ENCODE measurements around the gene TBC1D2B. TPM values are rescaled to one million over a fixed set of nuclear protein-coding genes. Genes with fewer than 3 reads are reported as not detected.
"Not testable (repeated sequence)": the region's sequence is repeated elsewhere in the genome, so short reads cannot be mapped to it uniquely, and the experiment has no call there.

Gene TBC1D2B
- total RNA-seq, 1 donor from 2014 or later = 11.9 TPM

DNA sequence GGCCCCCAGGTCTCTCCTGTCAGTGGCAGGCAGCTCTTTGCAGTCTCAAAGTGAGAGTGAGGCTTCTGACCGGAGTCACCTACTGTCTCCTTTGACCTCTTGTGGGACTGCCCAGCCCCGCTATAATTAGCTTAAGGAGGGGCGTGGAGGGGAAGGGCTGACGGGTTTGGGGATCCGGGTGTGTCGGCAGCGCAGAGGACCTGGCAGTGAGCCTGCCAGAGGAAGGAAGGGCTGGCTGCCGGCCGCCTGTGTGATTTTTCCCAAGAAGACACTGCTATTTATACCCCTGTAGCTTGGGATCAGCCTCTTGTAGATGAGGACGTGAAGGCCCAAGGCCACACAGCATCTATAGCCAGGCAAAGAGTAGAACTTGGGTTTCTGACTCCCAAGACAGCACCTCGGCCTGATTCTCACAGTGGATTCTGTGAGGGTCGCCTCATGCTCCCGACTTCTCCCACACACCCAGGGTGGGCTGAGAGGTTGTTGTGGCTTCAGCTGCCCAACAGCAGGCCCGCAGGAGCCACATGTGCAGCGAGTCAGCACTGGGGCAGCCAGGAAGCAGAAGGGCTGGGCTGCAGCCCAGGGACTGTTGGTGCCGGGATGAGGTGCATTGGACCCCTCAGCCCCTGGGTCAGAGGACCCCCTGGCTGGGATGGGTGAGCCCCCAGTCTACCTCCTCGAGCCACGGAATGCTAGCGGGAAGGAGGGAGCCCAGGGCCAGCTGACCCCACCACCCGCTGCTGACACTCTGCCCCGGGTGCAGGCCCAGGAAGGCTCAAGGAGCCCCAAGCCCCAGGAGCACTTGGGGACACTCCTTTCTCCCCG lies 104.0 kb downstream of the TBC1D2B start:
- peak; percentile 73 for ATAC-seq
- intact Hi-C loops (cut with micrococcal nuclease); DNase-seq: not testable (repeated sequence)

DNA sequence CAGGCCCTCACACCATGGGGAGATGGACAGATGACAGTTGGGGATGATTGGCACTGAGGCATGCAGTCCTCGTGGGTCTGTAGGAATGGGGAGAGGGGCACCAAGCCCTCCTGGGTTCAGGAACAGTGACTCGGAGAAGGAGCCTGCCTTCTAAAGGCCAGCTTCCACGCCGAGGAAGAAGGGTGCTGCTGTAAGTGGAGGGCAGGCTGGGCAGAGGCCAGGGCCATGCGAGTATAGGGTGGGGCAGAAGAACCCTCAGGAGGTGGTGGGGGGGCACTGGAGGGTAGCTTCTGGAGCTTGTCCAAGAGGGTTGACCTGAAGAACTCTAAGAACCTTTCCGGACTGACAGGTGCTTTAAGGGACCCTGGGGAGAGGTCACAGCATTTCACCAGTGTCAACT lies 104.8 kb downstream of the TBC1D2B start:
- intact Hi-C loops (cut with micrococcal nuclease); DNase-seq; ATAC-seq: not testable (repeated sequence)

DNA sequence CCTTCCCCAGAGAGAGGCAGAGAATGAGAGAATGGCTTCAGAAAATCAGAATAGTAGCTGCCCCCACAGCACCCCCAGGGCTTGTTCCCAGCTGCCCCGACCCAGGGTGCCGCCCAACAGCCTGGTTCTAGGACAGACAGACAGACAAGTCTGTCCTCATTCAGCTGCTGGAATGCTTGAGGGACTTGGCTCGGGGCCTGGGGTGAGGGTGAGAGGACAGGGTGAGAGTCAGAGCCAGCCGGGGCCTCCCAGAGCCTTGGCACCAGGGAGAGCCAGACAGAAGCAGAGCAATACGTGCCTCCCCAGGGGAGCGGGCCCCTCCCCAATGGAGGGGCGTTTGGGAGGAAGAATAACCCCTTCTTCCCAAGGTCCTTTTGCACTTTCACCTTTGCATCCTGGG lies 105.6 kb downstream of the TBC1D2B start:
- intact Hi-C loops (cut with micrococcal nuclease) = not testable (repeated sequence)
- peak; percentile 20 for ATAC-seq

DNA sequence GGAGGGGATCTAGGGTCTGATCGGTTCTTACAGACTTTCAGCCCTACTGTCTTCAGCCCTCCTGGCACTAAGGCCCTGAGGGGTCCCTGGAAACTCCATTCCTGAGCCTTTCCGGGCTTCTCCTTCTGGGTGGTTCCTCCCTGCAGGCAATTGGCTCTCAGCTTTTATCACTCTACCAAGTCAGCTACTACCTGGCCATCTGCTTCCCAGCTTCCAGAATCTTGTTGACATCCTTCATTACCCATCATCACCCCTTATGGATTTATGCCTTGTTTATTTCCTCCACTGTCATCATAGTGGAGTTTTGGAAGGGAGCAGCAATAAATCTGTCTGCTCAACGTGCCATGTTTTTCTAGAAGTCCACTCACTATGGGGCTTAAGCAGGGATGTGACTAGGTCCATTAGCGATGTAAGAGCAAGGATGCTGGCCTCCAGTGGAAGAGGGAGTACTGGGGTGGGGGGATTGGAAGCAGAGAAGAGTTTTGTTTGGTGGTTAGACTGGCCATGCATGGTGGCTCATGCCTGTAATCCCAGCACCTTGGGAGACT lies 106.6 kb downstream of the TBC1D2B start:
- DNase-seq; ATAC-seq; intact Hi-C loops (cut with micrococcal nuclease): not testable (repeated sequence)

More for the DNA sequence above, 105.6 kb downstream of the TBC1D2B start:
- not testable (repeated sequence) for DNase-seq

DNA sequence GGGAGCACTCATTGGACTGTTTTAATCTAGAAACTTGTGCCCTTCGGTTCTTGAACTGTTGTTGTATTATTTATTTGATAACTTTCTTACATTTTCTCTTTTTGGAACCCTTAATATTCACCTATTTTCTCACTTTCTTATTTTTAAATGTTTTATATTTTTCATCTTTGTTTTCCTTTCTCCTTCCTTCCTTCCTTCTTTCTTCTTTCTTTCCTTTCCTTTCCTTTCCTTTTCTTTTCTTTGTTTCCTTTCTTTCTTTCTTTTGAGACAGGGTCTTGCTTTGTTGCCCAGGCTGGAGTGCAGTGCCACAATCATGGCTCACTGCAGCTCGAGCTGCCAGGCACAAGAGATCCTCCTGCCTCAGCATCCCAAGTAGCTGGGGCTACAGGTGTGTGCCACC lies 108.5 kb downstream of the TBC1D2B start:
- DNase-seq = no peak
- intact Hi-C loops (cut with micrococcal nuclease) = loop anchor here (5.0 kb wide), 1 partner anchor 138 kb away; no protein-coding TSS in a partner anchor
- no peak for ATAC-seq

DNA sequence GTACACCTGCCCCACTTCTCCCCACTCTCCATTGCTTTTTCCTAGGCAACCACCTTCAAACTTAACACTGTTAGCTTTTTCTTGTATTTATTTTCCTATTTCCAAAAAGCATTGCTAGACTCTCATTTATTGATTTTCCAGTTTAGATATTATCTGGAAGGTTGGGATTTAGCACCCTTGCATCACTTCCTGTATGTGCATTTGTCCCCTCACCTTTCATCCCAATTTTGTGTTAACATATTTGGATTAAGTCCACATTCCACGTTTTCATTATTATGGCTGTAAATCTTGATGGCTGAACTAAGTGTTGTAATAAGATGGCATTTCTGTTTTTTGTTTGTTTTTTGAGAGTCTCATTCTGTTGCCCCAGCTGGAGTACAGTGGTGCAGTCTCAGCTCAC lies 109.7 kb downstream of the TBC1D2B start:
- DNase-seq (no peak), ATAC-seq (no peak)
- intact Hi-C loops (cut with micrococcal nuclease) = loop anchor here (5.0 kb wide), 1 partner anchor 140 kb away; no protein-coding TSS in a partner anchor

DNA sequence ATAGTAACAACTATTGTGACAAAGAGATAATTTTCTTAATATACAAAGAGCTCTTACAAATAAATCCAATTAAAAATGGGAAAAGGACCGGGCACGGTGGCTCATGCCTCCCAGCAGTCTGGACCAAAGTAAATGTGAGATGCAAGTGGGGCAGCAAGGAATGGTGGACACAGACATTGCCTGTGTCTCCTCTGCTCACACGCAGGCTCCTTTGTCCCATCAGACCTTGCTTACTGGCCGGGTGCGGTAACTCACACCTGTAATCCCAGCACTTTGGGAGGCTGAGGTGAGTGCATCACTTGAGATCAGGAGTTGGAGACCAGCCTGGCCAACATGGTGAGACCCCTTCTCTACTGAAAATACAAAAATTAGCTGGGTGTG lies 110.3 kb downstream of the TBC1D2B start:
- not testable (repeated sequence) for DNase-seq, ATAC-seq
- intact Hi-C loops (cut with micrococcal nuclease) = loop anchor here (5.0 kb wide), 1 partner anchor 140 kb away; no protein-coding TSS in a partner anchor

DNA sequence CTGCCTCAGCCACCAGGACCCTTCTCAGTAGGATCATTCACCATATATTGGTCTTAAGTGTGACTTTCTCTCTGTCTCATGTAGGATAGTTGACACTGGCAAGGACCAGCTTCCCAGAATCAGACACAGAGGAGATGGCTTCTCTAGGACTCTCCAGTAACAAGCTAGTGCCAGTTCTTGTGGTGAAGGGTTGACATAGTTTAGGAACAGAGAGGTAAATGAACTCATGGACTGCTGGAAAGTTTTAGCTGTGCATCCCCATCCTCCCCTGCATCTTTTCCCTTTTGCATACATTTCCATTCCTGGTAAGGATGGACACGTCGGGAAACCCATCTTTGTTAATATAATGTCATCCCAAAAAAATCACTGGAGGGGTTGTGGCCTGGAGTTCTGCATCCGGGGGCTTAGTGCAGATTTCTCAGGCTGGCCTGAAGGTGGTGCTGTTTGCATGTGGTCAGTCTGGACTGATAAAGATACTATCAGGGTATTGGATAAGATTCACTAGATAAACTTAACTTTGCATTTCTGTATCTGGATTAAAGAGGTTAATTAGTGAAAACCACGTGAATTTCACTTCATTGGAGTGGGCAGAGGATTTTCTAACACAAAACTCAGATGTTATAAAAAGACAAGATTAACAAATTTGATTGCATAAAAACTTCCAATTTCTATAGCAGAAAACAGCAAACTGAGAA lies 110.8 kb downstream of the TBC1D2B start:
- no peak for DNase-seq
- intact Hi-C loops (cut with micrococcal nuclease) = loop anchor here (5.0 kb wide), 1 partner anchor 141 kb away; no protein-coding TSS in a partner anchor
- ATAC-seq = peak; percentile 82

DNA sequence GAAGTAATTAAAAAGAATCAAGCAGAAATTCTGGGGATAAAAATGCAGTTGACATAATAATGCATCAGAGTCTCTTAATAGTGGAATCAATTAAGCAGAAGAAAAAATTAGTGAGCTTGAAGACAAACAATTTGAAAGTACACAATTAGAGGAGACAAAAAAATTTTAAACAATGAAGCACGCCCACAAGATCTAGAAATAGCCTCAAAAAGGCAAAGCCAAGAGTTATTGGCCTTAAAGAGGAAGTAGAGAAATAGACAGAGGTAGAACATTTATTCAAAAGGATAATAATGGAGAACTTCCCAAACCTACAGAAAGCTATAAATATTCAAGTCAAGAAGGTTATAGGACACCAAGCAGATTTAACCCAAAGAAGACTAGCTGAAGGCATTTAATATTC lies 113.3 kb downstream of the TBC1D2B start:
- no peak for ATAC-seq

DNA sequence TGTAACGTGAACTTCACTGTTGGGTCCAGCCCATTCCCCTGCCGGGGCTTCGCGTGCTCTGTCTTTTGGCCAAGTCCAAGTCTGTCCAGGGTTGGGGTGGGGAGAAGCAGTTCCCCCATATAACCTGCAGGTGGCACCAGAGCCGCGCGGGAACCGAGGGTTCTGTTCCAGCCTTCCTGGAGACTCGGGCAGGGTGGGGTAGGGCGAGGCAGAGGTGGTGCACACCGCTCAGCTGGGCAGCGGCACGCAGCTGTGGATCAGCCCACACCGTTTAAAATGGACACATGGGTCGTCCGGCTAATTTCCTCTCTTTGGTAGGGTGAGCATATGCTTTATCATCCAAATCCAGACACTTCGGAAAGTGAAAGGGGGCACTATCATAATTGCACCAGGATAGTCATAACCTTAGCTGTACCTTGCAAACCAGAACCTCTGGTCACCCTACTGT lies 118.1 kb downstream of the TBC1D2B start:
- peak; percentile 85 for DNase-seq
- intact Hi-C loops (cut with micrococcal nuclease) = no loop called here

More for the DNA sequence above, 113.3 kb downstream of the TBC1D2B start:
- DNase-seq = no peak
- intact Hi-C loops (cut with micrococcal nuclease) = no loop called here

DNA sequence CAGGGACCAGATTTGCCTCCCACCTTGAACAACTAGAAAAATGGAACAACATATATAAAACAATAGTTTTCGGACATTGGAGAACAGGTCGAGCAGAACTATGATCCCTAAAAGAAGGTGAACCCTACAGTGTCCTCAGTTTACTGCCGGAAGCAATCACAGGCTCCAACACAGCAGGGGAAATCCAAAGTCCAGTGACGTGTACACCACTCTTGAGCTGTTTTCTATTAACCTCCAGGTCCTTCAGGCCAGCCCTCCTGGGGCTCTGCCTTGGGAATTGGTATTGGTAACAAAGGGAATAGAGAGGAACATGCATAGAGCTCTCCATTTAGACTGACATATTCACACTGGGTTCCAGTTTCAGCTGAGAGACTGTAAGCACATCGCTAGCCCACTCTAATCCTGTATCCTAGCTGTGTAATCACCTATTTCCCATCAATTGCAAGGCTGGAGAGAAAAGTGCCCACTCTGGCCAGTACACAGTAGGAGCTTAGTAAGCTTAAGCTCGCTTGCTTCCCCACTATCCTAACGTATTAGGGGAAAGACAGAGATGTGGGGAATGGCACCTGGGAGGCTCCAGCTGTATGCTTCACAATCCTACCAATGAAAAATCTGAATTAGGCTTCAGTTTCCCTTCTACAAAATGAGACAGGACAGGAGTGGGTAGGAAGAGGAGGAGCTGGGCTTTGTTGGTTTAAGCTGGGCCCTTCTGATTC lies 118.6 kb downstream of the TBC1D2B start:
- ATAC-seq; DNase-seq; intact Hi-C loops (cut with micrococcal nuclease): not testable (repeated sequence)

More for the DNA sequence above, 118.1 kb downstream of the TBC1D2B start:
- ATAC-seq = peak; percentile 99

DNA sequence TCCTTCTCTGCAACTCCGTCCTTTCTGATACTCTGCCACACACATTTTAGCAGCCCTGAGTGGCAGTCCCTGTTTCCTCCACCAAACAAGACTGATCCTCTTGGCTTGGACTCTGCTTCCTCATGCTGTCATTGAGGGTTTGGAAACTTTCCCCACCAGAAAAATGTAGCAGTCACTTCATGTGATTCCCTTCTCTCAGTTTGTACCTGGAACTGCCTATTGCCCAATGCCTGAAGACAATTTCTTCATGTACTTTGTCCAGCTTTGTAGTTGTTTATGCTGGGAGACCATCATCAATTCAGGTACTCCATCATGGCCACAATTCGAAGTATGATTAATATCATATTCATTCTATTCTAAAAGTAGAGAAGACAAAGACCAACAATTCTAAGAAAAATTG lies 119.5 kb downstream of the TBC1D2B start:
- intact Hi-C loops (cut with micrococcal nuclease); ATAC-seq; DNase-seq: not testable (repeated sequence)

DNA sequence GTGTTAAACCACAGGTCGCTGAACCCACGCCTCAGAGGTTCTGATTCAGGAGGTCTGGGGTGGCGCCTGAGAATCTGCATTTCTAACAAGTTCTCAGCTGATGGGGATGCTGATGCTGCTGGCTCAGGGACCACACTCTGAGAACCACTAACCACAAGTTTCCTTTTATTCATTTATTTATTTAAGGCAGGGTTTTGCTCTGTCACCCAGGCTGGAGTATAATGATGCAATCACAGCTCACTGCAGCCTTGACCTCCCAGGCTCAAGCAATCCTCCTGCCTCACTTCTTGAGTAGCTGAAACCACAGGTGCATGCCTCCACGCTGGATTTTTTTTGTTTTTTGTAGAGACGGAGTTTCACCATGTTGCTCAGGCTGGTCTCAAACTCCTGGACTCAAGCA lies 123.6 kb downstream of the TBC1D2B start:
- not testable (repeated sequence) for ATAC-seq

DNA sequence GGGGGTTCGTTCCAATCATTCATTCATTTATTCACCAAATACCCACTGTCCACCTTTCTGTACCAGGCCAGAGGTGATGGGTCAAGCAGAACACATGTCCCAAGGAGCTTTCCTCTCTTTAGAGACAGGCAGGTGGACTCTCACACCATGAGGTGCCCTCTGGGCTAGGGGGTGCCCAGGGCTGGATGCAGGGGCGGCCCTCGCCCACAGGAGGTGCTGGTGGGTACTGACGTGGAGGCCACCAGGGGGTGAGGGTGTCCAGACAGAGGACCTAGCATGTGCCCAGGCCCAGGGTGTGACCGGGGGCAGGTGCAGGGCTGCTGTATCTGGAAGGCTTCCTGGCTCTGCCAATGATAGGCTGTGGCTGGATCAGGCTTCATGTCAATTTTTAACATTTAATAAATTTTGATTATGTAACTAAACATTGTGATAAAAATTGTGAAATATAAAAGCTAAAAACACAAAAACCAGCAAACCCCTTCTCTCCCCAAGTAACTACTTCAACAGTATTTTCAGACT lies 124.5 kb downstream of the TBC1D2B start:
- intact Hi-C loops (cut with micrococcal nuclease); DNase-seq; ATAC-seq: not testable (repeated sequence)

More for the DNA sequence above, 123.6 kb downstream of the TBC1D2B start:
- DNase-seq; intact Hi-C loops (cut with micrococcal nuclease): not testable (repeated sequence)

DNA sequence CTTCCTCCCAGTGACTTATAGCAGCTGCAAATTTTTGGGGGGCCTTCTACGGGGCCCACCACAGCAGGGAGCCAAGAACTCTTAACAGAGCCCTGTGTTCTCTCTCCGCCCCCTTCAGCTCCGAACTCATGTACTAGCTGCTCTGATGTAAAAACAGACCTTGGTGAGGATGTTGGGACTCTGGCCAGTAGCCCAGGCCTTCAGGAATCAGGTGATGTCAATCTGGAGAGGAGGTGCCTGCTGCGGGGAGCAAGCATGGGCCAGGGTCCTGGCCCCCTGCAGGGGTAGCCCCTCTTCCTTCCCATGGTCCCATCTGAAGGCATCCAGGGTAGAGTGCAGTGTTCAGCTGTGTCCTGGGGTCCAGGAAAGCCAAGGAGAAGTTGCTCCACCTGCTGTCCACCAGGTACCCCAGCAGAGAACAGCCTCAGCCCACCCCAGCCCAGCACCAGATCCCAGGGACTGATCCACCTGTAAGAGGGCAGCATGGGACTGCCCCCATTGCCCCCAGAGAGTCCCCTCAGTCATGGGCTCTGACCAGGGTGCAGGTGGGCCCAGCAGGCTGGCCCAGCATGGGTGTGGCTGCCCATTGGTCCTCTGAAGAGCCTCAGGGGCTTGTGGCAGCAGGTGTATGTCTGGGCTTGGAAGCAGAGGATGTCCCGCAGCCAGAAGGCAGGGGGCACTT lies 126.3 kb downstream of the TBC1D2B start:
- intact Hi-C loops (cut with micrococcal nuclease); ATAC-seq; DNase-seq: not testable (repeated sequence)

DNA sequence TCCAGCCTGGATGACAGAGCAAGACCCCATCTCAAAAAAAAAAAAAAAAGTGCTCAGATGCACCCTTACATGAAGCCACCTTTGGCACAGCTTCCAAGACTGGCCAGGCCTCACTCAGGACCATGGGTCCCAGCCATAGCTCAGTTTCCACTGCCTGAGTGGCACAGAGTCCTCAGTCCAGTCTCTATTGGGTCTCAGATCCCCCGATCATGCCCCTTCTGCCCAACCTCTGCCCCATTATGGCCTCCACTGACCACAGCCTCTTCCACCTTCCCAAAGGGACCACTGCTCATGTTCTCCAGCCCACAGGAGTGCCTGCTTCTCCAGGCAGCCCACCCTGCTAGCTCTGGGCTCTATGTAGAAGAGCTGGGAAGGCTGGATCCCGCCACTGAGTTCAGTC lies 127.0 kb downstream of the TBC1D2B start:
- DNase-seq; intact Hi-C loops (cut with micrococcal nuclease); ATAC-seq: not testable (repeated sequence)

DNA sequence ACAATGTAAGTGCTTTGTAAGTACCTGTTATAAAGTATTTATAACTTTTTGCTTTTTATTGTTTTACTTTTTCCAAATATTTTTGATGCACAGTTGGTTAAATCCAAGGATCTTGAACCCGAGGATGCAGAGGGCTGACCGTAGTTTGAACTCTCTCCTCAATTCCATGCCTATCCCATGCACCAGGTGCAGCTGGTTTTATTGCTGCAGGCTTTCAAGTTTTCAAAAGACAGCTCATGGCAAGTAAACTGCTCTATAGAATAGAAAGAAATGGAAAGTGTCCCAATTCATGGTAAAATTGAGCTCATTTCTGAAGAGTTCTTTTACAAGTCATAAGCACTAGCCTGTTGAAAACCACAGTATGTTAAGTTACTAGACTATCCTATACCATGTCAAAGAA lies 131.9 kb downstream of the TBC1D2B start:
- intact Hi-C loops (cut with micrococcal nuclease) = no loop called here
- no peak for ATAC-seq

More for the DNA sequence above, 131.9 kb downstream of the TBC1D2B start:
- DNase-seq = no peak

Measured in left ventricle myocardium superior (tissue), 1 donor.